Glutamatergic neuron (in vitro differentiated cells): Measurements from ENCODE around the gene PGP. TPM values are rescaled to one million over a fixed set of nuclear protein-coding genes. Genes with fewer than 3 reads are reported as not detected.

Experiments used
- DNase-seq: peaks from one replicate; pipeline ENCODE4 v3.0.0; 2022
- H3K27ac Mint-ChIP-seq: one replicate; pipeline ENCODE4 v1.8.0; 2020; ENCODE audit warnings: mild to moderate bottlenecking, mixed read lengths, inconsistent platforms; ENCODE audit not compliant: unreplicated experiment
- H3K27me3 Mint-ChIP-seq: one replicate; pipeline ENCODE4 v1.8.0; 2020; ENCODE audit warnings: mild to moderate bottlenecking, moderate library complexity, mixed read lengths, inconsistent platforms; ENCODE audit not compliant: unreplicated experiment
- H3K36me3 Mint-ChIP-seq: one replicate; pipeline ENCODE4 v1.8.0; 2020; ENCODE audit warnings: mild to moderate bottlenecking, mixed read lengths, inconsistent platforms; ENCODE audit not compliant: unreplicated experiment
- H3K4me1 Mint-ChIP-seq: one replicate; pipeline ENCODE4 v1.8.0; 2020; ENCODE audit warnings: mild to moderate bottlenecking, low read depth, mixed read lengths, inconsistent platforms; ENCODE audit not compliant: unreplicated experiment
- H3K4me3 Mint-ChIP-seq: one replicate; pipeline ENCODE4 v1.8.0; 2020; ENCODE audit warnings: mild to moderate bottlenecking, mixed read lengths, inconsistent platforms; ENCODE audit not compliant: unreplicated experiment
- H3K9me3 Mint-ChIP-seq: one replicate; pipeline ENCODE4 v1.8.0; 2020; ENCODE audit warnings: mild to moderate bottlenecking, moderate library complexity, mixed read lengths, inconsistent platforms; ENCODE audit not compliant: unreplicated experiment
- total RNA-seq: library from RNA; stranded (reverse); fragmentation: NEBNext Ultra II Directional; extraction: Animal tissue kit (Norgen Biotek cat#: 25700); gene quantifications from one replicate; pipeline ENCODE4 v1.2.1, GENCODE V29; 2021; ENCODE audit not compliant: unreplicated experiment
- TF ChIP-seq, protein P1 (sequence below): fragments of 200-600 bp; sonication (generic); IDR thresholded peaks from one replicate; pipeline ENCODE4 v1.5.0; 2021; ENCODE audit not compliant: partially characterized antibody, unreplicated experiment

The PGP gene
- total RNA-seq, 1 donor from 2014 or later = 33.9 TPM

GRCh38 chr16:2226245-2226793 is 11.7 kb upstream of the PGP start:
- Mint-ChIP-seq H3K27ac (no peak overlapping the region), H3K27me3 (peaks cover 9% of the 10 kb centered on the region), H3K4me3 (peak overlapping the region; percentile 25), H3K9me3 (peaks cover 7% of the 10 kb centered on the region), H3K4me1 (peaks cover 3% of the 10 kb centered on the region), H3K36me3 (no peaks in the 10 kb centered on the region)
- no peak for DNase-seq
- TF ChIP-seq, protein P1, sequence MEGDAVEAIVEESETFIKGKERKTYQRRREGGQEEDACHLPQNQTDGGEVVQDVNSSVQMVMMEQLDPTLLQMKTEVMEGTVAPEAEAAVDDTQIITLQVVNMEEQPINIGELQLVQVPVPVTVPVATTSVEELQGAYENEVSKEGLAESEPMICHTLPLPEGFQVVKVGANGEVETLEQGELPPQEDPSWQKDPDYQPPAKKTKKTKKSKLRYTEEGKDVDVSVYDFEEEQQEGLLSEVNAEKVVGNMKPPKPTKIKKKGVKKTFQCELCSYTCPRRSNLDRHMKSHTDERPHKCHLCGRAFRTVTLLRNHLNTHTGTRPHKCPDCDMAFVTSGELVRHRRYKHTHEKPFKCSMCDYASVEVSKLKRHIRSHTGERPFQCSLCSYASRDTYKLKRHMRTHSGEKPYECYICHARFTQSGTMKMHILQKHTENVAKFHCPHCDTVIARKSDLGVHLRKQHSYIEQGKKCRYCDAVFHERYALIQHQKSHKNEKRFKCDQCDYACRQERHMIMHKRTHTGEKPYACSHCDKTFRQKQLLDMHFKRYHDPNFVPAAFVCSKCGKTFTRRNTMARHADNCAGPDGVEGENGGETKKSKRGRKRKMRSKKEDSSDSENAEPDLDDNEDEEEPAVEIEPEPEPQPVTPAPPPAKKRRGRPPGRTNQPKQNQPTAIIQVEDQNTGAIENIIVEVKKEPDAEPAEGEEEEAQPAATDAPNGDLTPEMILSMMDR = no peak

DNA sequence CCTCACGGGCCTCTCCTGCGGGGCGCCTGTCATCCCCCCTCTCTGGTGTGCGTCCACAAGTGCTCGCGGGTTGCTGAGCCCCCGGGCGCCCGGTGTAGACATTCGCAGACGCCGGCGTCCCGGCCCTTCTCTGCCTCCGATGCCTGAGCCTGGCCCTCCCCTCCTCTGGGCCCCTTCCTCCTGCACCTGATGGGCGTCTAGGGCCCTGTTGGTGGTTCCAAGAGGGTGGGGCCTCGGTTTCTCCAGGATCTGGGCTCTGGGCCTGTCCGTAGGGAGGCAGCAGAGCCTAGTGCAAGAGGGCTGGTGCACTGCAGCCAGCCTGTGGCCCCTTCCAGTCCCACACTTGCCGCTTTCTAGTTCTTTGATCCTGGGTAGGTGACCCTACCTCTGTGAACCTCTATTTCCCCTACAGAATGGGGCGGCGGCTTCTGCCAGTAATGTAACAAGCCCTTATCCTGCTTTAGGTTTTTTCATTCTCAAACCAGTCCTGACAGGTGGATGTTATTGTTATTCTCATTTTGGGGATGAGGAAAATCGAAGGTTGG is 9.4 kb upstream of the PGP start:
- H3K9me3 Mint-ChIP-seq = peaks cover 7% of the 10 kb centered on the region
- no peak for DNase-seq
- peak overlapping the region; percentile 82 for H3K4me3 Mint-ChIP-seq
- TF ChIP-seq, protein P1 = no peak
- peak overlapping the region; percentile 68 for H3K27ac Mint-ChIP-seq
- H3K4me1 Mint-ChIP-seq = peaks cover 3% of the 10 kb centered on the region
- H3K27me3 Mint-ChIP-seq = peaks cover 14% of the 10 kb centered on the region
- H3K36me3 Mint-ChIP-seq = no peaks in the 10 kb centered on the region

- DNase-seq = peak; percentile 100
- H3K4me3 Mint-ChIP-seq = peak within 1 kb of the TSS; percentile 82
- TF ChIP-seq, protein P1 = no peak
- H3K27ac Mint-ChIP-seq = peak within 1 kb of the TSS; percentile 68
- H3K9me3 Mint-ChIP-seq = peaks cover 7% of the 10 kb centered on the region
- peaks cover 14% of the 10 kb centered on the region for H3K27me3 Mint-ChIP-seq
- H3K36me3 Mint-ChIP-seq = no peaks in the 10 kb centered on the region
- H3K4me1 Mint-ChIP-seq = peaks cover 3% of the 10 kb centered on the region
These were observed 8.7 kb upstream of the PGP start, which contains the start of gene E4F1 for GRCh38 chr16:2223221-2223941. TSS of gene E4F1 (plus strand) at chr16:2223591. CDS start at chr16:2223614, 23 bp downstream.

GRCh38 chr16:2216330-2216729 is 1.7 kb upstream of the PGP start:
- Mint-ChIP-seq H3K4me1 (peaks cover 11% of the 10 kb centered on the region), H3K27ac (no peak overlapping the region), H3K27me3 (peaks cover 19% of the 10 kb centered on the region), H3K36me3 (no peaks in the 10 kb centered on the region), H3K4me3 (peak overlapping the region; percentile 49), H3K9me3 (peaks cover 4% of the 10 kb centered on the region)
- no peak for DNase-seq
- TF ChIP-seq, protein P1 = no peak
